ENCODE measurements around the gene UBC.

Gene UBC

GRCh38 chr12:124861898-124862676 is 52.4 kb downstream of the UBC start:
- no peaks in the 10 kb centered on the region for H3K27me3 Mint-ChIP-seq (ENCODE audit: low read depth)
- no peak overlapping the region for H3K27ac Mint-ChIP-seq
- peak overlapping the region; percentile 76 for H3K4me3 Mint-ChIP-seq
- H3K36me3 Mint-ChIP-seq (ENCODE audit: low read depth): no peaks in the 10 kb centered on the region
- H3K9me3 Mint-ChIP-seq: no peaks in the 10 kb centered on the region
- H3K4me1 Mint-ChIP-seq (ENCODE audit: low read depth): peaks cover 20% of the 10 kb centered on the region
